AG09319 (cell line): ENCODE results near the gene TACC3.

Experiments used
- DNase-seq: peaks from one replicate; pipeline ENCODE4 v3.0.0-alpha.2; 2010; ENCODE audit warnings: low read depth; ENCODE audit errors: extremely low read depth
- TF ChIP-seq, protein P1 (sequence below): IDR thresholded peaks from 2 replicates; pipeline ENCODE4 v1.5.1; 2011; ENCODE audit warnings: low read depth, mild to moderate bottlenecking, inconsistent platforms, low read length, moderate library complexity

Gene TACC3

DNA sequence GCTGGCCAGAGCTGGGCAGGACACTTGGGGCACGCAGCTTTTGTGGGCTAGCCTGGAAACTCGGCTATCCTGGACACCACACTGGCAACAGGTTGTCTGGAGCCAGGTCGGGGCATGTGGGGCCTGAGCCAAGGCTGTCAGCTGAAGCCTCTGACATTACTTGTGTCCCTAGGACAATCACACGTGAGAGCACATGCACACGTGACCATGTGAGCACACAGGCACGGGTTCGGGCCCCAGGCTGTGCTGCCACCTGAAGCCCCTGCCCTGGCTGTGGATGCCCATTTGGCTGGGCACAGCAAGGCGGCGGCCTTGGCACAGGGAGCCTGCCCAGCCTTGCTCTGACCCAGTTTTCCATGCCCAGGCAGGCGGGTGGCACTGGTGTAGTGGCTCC, 63.1 kb downstream of the TACC3 start:
- TF ChIP-seq, protein P1, sequence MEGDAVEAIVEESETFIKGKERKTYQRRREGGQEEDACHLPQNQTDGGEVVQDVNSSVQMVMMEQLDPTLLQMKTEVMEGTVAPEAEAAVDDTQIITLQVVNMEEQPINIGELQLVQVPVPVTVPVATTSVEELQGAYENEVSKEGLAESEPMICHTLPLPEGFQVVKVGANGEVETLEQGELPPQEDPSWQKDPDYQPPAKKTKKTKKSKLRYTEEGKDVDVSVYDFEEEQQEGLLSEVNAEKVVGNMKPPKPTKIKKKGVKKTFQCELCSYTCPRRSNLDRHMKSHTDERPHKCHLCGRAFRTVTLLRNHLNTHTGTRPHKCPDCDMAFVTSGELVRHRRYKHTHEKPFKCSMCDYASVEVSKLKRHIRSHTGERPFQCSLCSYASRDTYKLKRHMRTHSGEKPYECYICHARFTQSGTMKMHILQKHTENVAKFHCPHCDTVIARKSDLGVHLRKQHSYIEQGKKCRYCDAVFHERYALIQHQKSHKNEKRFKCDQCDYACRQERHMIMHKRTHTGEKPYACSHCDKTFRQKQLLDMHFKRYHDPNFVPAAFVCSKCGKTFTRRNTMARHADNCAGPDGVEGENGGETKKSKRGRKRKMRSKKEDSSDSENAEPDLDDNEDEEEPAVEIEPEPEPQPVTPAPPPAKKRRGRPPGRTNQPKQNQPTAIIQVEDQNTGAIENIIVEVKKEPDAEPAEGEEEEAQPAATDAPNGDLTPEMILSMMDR: no peak
- no peak for DNase-seq

DNA sequence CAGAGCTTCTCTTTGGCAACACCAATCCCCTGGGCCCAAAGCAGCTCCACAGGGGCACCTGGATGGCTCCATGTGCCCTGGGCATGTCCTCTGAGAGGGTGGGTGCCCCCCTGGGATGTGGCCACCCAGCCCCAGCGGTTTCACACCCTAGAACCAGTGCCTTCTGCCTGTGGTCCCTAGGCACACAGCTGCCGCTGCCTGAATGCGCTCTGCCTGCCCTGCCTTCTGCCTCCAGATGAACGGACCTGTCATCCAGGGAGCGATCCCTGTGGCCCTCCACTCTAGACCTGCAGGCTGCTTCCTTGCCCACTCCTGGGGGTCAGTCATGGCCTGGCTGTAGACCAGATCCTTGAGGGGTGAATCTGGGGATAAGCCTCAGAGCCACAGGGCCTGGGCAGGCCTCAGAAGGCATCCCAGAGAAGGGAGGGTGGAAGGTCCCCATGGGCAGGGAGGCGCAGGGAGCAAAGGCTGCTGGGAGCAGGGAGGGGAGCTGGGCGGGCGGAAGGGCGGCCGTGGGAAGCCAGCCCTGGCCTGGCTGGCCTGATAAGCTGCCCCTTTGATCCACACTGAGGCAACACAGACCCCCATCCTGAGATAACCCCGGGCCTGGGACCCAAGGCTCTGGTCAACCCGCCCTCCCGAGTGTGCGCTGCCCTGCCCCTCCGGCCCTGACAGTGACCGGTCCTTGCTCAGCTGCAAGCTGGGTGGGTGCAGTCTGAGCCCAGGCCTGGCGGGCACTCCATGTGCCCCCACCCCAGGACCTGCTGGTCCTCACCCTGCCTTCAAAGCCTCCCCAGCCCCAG, 63.7 kb downstream of the TACC3 start:
- no peak for DNase-seq
- TF ChIP-seq, protein P1: no peak

DNA sequence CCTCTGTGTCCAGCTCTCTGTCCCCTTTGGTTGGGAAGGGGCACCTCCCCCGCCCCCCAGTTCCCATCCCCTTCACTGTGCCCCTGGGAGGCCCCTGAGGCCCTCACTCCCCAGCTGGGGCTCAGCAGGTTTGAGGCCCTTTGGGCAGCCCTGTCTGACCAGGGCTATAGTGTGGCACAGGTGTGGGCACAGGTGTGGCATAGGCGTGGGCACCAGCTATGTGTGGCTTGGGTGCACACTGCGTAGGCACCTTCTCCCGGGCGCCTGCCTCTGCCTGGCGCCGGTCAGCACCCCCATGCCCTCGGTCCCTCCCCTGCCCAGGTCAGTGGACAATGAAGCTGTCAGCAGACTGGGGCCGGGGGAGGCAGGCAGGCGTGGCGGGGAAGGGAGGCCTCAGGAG, 64.3 kb downstream of the TACC3 start:
- no peak for DNase-seq
- TF ChIP-seq, protein P1: no peak

DNA sequence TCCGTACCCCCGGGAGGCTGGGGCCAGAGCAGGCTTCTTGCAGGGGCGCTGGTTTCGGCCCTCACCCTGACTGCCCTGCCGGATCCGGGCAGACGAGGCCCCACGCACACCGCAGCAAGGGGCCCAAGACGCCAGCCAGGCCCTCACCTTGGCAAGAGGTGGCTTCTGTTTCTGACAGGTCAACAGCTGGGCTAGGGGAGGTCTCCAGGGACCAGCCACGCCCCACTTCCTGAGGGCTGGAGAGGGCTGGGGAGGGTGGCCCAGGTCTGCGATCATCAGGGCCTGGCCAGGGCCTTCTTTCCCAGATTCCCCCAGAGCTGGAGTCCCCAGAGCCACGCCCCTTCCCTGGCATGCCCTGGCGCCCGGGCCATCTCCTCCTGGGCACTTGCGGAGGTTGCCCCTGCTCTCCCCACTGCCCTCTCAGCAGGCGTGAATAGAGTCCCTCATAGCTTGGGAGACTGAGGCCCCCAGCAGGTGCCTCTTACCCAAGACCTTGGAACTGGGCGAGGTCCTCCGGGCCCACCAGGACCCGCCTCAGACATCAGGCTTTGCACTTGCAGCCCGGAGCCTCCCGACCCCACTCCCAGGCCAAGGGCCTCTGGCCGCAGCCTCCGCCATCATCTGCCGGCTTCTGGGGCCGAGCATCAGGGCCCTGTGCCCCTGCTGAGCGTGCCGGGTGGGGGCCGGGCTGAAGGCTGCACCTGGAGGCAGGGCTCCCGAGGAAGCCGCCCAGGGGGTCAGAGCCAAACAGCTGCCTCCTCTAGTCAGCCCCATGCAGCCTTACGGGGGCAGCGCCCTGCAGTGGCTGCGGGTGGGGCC, 65.4 kb downstream of the TACC3 start:
- TF ChIP-seq, protein P1: no peak
- no peak for DNase-seq

DNA sequence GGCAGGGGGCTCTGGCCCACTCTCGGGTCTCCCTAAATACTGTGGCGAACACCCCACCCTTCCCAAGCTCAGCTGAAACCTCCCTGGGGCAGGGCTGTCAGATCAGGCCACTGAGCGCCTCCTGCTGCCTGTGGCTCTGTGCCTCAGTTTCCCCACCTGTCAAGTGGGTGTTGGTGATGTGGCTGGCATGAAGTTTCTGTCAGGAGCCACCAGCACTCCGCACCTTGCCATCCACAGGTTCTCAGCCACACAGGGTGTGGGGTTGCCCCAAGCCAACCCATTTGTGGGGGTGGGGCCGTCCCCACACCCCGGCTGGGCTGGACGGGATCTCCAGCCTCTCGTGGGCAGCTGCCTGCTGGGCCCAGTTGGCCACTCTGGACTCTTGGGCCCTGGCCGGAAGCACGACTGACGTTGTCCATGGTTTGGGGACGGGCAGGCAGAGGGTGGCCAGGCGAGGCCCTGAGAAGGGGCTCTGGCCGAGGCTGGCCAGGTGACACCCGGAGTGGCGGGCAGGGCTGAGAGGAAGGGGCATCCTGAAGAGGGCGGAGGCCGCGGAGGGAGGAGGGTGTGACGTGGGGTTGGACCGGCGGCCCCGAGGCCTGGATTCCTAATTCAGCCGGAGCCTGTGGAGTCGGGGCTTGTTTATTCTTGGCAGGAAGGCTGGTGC, 66.2 kb downstream of the TACC3 start:
- TF ChIP-seq, protein P1: no peak

DNA sequence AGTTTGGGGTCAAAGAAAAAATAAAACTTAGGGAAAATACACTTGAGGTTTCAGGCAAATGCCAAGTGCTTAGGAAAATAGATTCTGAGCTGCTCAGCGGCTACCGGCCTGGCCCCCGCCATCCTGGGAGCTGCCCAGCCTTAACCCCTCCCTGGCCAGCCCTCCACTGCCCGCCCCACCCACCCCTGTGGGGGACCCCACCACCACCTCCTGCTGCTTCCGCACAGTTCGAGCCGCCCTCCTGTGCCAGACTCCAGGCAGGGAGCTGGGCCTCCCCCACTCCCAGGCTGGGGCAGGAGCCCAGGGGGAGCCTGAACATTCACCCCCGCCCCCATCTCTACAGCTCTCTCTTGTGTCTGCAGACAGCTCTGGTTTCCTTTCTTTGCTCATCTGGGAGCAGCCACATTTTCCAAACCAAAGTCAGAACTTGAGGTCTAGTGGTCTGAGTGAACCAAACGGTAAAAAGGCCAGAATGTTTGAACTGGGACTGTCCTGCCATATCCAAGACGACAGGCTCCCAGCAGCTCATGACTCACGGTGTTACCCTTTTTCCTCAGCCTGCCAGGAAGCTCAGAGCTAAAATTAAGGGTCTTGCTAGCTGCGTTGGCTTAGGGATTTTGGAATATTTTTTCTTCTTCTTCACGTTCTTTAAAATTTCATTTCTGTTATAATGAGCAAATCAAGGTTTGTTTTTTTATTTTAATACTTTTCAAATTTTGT, 67.1 kb downstream of the TACC3 start:
- TF ChIP-seq, protein P1: no peak
- DNase-seq: no peak

More for the DNA sequence above, 66.2 kb downstream of the TACC3 start:
- DNase-seq: no peak
